Fibroblast of peridontal ligament (primary cell): Measurements from ENCODE around the gene LY86.
"Not testable (repeated sequence)": the region's sequence is repeated elsewhere in the genome, so short reads cannot be mapped to it uniquely, and the experiment has no call there.

Experiments
- DNase-seq: peaks from one replicate; pipeline ENCODE4 v3.0.0-alpha.2; 2010; ENCODE audit errors: extremely low read depth

LY86 gene

DNA sequence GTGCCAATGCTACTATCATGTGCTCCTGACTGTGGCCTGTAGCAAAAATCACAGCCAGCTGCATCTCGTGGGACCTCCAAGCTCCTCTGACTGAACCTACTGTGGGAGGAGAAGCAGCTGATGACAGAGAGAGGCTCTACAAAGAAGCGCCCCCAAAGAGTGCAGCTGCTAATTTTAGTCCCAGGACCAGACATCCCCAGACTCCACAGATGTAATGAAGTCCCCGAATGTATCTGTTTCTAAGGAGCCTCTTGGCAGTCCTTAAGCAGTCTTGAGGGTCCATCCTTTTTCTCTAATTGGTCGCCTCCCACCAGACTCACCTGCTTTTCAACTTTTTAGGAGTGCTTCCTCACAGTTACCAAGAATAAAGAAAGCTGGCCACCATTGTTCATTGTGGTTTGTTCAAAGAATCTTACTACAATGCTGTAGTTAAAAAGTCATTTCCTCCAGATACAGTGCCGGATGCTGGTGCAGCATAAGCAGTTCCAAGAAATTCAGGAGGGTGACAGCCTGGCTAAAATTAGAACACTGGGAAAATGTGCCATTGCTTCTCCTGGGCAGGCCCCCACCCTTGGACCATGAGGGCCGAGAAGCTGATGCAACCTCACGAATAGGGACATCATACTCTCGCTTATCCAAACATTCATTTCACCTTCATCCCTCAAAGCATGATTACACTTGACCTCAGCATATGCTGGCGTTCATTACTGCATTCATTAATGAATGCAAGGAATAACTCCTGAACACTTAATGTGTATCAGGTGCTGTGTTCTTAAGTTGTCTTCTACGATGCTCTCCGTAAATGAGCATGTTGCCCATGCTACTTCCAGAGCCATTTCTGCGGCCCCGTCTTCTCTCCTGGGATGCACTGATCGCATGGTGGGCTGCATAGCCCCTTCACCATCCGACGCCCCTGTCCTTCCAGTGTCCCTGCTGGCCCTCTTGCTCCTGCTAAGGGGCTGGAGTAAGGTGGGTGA, 66.4 kb downstream of the LY86 start:
- no peak for DNase-seq

DNA sequence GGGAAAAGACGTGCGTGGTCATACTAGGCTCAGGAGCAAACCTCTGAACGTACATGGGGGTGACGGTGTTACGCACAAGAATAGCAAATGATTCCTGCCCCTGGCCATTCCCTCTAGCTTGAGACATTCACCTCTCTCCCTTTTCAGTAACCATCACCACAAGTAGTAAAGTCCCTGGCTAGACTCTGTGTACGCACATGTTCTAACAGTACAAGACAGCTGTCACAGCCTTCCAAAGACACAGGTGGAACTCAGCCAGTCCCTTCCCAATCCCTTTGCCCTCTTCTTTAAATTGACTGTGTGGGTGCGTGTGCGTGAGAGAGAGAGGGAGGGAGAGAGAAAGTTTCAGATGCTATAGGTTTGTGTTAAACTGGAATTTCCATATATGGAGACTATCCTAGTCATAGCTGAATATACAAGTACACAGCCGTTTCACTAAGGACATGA, 67.3 kb downstream of the LY86 start:
- no peak for DNase-seq

- no peak for DNase-seq
These were observed 67.8 kb downstream of the LY86 start for GRCh38 chr6:6656287-6656686.

DNA sequence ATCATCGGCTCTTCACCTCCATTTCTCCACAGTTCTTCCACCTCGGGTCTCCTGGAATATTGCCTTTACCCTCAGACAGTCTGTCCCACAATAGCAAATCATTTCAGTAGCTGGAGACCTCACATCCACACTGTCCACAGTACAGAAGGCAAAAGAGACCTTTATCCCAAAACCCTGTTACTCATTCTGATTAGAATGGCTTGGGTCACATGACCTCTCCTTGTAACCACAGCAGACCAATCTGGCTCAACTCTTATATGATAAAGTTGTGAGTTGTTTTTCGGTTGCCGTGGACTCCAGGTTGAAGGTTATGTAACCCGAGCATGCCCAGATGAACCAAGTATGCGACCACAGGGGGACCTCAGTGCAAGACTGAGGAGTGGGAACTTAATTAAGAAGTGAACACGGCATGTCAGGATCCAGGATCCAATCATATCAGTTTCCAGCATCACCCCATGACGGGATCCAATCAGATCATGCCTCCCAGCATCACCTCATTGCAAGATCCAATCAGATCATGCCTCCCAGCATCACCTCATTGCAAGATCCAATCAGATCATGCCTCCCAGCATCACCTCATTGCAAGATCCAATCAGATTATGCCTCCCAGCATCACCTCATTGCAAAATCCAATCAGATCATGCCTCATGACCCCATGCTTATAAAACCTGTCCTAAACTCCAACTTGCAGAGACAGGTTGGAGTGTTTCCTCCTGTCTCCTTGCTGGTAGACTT, 68.7 kb downstream of the LY86 start:
- no peak for DNase-seq

- DNase-seq: no peak
These were observed 69.3 kb downstream of the LY86 start for GRCh38 chr6:6657820-6658217.

DNA sequence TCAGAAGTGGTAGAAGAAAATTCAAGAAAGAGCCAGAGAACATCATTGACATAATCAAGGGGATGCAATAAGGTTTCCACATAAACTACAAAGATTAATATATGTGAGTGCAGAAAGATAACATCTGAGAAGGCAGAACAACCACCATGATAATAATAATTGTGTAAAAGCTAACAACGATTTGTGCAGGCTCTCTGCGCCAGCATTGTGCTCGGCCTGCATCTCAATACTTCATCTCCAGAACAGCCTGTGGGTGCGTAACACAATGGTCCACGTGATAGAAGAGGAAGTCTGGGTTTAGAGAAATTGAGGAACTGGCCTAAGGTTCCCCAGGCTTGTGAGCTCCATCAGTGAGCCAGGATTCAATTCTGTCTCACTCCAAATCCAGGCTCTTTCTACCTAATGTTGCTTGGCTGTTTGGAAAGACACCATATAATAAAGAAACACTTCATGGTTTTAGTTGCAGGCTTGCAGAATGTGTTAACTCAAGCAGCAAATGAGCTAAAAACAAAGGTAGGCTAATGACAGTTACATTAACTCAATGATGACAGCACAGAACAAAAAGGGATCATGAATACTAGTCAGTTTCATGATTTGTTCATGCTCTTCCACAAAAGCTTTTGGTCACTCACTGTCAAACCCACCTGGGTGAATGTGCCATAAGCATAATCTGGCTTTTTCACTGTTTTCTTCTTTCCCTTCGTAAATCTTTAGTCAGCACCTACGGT, 71.2 kb downstream of the LY86 start:
- DNase-seq: no peak

DNA sequence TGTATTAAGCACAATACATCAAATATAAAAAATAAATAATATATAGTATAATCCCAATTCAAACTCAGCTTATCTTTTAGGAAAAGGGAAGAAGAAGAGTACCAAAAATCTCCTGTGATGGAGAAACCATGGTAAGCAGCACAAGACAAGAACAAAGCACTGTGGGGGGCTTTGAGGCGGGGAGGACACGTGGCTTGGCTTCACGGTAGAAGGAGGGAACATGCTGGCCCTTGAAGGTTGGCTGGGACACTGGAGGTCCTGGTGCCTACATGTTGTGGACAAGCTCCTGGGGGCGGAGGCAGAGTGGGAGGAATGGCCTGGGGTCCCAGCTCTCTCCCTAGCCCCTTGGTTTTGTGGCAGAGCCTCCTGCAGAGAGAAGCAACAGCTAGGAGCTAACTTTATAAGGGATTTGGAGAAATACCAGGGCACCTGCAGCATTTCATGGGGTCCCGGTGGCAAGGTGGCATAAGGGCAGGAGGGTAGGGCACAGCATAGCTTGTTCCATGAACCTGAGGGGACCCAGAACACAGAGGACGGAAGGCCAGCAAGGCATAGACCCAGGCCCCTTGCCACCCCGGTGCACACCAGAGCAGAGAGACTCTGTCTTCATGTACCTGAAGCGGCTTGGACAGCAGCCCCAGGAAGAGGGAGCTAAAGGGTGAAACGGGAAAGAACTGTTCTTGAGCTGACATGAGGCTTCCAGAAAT, 72.0 kb downstream of the LY86 start:
- DNase-seq: no peak

DNA sequence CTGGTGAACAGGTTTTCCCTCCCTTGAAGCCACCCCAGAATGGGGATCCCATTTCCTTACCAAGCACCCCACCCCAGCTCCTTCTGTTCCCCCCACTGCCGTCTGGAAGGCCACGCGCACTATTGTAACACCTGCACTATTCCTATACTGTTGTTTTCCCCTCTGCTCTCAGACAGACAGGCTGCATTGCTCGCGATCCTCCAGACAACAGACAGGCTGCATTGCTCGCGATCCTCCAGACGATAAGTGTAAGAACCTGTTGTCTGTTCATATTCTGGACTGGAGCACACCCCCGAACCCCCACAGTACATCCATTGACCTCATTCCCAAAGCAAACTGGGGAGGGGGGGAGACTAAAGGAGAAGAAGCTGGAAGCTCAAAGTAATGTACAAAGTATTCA, 72.7 kb downstream of the LY86 start:
- no peak for DNase-seq

GRCh38 chr6:6661684-6662083, 73.2 kb downstream of the LY86 start:
- DNase-seq: no peak

DNA sequence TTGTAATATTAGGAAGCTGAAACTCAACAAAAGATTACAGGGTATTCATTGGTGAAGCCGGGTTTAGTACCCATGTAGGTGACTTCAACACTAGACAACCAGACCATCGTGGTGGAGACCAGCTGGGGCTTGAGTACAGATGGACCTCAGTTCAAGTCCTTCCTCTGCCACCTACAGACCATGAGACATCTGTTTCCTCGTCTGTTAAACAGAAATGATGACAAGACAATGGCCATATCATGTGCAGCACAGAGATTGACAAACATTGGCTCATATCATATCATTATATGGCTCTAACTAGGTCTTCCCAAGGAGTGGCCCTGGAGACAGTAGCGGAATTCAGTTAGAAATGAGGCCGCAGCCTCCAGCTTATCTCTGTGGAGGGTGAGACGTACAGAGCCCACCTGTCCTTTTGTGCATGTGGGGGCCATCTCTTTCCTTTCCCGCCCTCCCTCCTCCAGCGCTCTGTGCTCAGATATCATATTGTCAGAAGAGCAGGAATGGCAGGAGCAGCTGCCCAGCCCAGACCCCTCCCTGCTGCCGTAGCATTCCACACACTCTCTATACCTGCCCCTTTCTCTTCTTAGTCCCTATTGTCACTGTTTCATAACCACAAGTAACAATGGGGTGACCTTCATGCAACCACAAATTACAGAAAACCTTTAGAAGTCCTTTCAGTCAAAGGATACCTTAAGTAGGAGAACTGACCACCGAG, 75.1 kb downstream of the LY86 start:
- no peak for DNase-seq

DNA sequence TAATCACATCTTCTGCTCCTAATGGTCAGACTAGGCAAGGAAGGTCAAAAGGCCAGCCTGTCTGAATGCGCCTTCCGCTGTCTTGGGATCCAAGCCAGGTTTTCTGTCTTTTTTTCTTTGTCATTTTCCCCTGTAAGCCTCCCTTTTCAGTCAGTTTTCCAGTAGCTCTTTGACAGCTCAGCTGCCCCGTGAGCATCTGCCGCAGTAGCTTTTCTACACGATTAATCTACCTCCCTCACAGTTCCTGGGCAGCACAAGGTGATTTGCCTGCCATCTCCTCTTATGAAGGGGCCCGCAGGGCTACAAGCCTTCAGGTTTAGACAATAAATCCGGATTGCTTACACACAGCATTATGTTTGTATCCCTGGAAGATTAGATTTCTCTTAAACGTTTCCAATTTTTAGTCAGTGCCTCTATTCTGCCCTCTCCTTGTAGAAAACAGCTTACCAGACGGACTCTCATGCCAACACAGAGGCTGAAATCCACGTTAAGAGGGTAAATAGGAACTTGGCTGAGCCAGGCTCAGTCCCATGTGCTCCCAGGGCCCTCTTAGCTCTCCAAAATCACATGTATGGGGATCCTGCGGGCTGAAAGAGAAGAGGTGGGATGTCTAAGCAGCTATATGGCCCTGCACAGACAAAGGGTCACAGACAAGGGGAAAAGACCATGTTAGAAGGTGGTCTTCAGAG, 77.2 kb downstream of the LY86 start:
- DNase-seq: no peak

- DNase-seq: not testable (repeated sequence)
These were observed 81.6 kb downstream of the LY86 start for GRCh38 chr6:6670150-6670549.

DNA sequence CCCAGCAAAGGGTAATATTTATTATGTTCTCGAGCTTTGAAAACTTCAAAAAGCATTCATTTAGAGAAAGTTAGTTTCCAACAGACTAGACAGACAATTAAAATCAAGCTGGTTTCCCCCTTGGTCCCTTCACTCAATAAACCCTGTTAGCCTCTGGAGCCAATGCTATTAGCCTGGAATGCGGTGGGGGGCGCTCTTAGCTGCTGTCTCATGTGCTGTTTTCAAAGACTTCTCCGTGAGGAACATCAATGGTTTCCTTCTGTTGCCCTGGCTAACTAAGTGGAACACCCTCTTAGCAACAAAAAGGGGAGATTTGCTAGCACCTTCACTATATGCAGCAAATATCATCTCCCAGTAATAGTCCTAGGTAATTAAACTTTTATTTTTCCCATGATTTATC, 86.4 kb downstream of the LY86 start:
- DNase-seq: no peak

- peak; percentile 88 for DNase-seq
These were observed 88.5 kb downstream of the LY86 start for GRCh38 chr6:6676910-6677441.

DNA sequence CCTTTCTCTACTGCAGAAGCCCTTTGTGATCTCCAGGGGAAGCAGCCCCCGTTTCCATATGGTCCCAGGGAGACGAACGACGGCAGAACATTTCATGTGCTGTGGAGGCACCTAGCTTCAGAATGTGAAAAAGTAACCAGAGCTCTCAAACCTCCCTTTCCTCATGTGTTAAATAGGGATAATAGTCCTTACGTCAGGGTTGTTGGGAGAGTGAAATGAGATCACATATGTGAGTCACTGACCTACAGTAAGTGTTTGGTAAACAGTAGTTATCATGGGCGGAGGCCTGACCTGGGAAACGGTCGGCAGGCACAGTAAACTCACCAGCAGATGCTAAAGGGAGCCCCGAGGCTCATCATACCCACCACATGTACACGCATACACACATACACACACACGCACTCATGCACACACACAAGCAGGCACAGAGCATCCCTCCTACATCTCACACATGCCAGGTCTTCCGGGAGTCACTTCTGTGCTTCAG, 89.7 kb downstream of the LY86 start:
- peak; percentile 46 for DNase-seq

DNA sequence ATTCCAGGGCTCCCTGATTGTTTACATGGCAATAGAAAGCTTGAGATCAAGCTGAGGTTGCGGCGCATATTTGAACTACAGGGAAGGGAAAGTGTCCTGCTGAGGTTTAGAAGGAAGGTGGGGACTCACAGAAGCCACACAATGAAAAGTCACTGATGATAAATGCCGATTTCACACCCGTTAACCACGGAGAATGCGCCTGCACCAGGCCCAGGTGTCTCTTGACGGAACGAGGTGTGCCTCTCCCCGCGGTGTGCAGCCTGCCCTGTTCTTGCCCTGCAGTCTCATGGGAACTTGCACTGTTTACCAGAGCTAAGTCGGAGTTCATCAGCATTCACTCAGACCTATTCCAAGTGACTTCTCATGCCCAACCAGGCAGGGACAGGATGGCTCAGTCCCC, 90.3 kb downstream of the LY86 start:
- no peak for DNase-seq

GRCh38 chr6:6679633-6680032, 91.1 kb downstream of the LY86 start:
- no peak for DNase-seq

DNA sequence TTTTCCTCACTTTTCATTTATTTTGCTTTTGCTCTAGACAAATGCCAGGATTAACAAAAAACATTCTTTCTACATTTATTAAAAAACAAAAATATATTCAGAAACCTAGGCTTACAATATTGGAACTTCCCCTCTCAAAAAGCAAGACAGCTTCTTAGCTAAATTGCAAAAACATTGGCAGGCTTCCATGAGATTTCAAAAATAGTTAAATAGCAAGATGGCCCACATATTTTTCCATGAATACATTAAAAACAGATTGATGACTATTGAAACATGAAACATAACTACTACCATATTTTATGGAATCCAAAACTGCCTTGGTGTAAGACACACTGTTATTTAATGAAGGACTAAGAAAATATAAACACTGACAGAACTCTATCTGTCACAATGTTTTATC, 92.0 kb downstream of the LY86 start:
- peak; percentile 56 for DNase-seq

GRCh38 chr6:6681075-6681849, 92.7 kb downstream of the LY86 start:
- no peak for DNase-seq
